Activated CD4-positive, alpha-beta T cell treated with anti-CD3 and anti-CD28 coated beads, Interleukin-2, amount 50 U/mL, for 48 hours (primary cell): ENCODE measurements around the gene MAFG.

Experiments
- DNase-seq, 2 experiments: peaks; one replicate each; pipeline ENCODE4 v3.0.0-alpha.2; 2020

Gene MAFG

GRCh38 chr17:81927653-81928543, at the start of gene MAFG:
MAFG (minus strand) TSS chr17:81927735; CDS start chr17:81923185, 4,550 bp downstream.
- DNase-seq = peak; percentile 88 to 89

DNA sequence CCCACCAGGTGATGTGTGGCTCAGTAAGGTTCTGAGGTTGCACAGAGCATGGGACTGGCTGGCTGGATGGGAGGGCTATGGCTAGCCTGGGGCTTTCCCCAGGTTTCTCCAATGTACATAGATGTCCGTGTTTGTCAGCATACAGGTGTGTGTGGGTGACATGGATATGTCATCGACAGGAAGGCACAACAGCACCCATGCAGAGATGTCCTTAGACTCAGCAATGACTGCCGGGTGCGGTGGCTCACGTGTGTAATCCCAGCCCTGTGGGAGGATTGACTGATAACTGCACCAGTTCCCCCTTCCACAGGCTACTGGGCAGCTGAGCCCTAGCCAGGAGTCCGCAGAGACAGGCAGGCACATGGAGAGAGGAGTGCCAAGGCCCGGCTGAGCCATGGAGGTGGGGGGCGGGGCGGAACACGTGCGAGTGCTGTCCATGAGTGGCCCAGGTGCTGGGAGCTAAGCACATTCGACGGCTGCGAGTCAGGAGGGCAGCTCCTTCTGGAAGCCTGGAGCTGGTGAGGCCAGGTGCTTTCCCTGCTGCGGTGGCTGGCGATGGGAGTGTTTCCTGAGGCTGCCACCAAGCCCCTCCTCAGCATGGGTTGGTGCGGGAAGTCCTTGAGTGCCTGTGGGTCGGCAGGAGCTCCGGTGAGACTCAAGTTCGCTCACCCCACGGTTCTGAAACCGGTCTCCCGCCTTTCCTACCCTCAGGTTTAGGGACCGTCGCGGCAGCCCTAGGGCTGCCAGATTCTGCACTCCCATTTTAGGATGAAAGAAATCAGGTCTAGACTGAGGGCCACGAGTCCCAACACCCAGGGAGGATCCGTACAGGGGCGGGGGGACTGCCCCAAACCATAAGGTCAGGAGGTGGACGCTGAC, 49.0 kb upstream of the MAFG start:
- peak; percentile 60 to 64 for DNase-seq

DNA sequence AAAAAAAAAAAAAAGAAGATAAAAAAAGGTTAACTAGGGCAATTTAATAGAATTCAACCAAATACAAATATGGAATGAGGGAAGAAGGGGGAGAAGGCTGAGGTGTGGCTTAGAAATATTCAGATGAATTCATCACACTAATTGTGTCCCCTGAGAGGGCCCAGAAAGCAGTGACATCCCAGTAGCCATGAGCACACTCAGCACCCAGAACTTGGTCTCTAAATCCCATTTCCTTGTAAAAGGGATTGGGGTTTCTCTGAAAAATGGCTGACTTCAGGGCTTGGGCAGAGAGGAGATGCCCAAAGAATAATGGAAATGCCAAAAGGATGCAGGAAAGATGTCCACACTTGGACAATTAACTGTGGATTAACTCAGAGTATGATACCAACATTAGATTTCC, 45.9 kb upstream of the MAFG start:
- DNase-seq = no peak

GRCh38 chr17:81968850-81969812, 41.6 kb upstream of the MAFG start:
- no peak for DNase-seq

- no peak for DNase-seq
Measured at GRCh38 chr17:81968396-81968745, 40.8 kb upstream of the MAFG start.

- peak; percentile 87 to 91 for DNase-seq
Measured at GRCh38 chr17:81967533-81968395, 40.2 kb upstream of the MAFG start.

- DNase-seq = no peak
Measured at GRCh38 chr17:81967244-81967532, 39.7 kb upstream of the MAFG start.

GRCh38 chr17:81966343-81967243, 39.1 kb upstream of the MAFG start:
- DNase-seq = no peak

DNA sequence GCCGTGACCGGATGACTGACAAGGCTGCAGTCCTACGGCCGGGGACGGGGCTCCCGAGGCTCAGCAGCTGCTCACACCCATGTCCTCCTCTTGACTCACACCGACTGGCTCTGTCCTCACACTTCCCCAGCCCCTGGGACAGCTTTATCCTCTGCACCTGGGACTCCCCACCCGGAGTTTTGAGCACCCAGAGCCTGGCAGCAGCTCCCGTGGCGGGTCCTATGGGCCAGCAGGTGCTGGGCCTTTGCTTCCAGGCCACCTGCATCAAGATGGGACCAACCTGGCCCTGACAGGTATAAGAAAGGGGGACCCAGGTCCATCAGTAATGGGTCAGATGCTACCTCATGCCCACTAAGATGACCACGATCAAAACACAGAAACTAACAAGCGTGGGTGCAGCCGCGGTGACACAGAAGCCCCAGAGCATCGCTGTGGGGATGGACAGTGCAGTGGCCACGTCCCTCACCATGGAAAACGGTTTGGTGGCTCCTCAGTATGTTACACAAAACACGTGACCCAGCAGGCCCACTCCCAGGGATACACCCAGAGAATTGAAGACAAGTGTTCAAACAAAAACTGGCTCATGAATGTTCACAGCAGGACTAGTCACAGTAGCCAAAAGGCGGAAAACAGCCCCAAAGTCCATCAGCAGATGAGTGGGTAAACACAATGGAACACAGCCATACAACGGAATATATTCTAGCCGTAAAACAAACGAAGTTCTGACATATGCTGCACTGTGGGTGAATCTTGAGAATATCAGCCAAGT, 36.7 kb upstream of the MAFG start:
- no peak for DNase-seq

GRCh38 chr17:81962499-81963441, 35.2 kb upstream of the MAFG start:
- no peak for DNase-seq

- no peak for DNase-seq
Measured at GRCh38 chr17:81961521-81962498, 34.3 kb upstream of the MAFG start.

DNA sequence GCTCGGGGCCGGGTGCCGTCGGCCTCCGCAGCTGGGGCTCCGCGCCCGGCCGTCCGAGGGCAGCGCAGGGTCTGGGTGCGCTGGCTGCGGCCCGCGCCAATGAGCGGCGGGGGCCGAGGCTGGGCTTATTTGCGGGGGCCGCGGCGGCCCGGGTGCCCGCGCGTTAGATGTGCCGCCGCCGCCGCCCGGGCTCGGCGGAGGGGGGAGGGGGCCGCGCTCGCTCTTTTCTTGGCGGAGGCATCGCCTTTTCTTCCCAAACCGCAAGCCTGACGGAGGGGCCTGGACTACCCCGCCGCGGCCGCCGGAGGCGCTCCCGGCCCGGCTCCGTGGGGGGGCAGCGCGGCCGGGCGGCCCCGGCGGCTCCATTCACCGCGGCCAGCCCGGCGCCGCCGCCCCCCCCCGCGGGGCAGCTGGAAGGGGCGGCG, 33.6 kb upstream of the MAFG start, which contains the start of gene NOTUM:
Gene NOTUM, minus strand, starts transcription at position 101 of the 425 bp plus-strand sequence. CDS start 278 bp downstream, outside the sequence.
- no peak for DNase-seq

DNA sequence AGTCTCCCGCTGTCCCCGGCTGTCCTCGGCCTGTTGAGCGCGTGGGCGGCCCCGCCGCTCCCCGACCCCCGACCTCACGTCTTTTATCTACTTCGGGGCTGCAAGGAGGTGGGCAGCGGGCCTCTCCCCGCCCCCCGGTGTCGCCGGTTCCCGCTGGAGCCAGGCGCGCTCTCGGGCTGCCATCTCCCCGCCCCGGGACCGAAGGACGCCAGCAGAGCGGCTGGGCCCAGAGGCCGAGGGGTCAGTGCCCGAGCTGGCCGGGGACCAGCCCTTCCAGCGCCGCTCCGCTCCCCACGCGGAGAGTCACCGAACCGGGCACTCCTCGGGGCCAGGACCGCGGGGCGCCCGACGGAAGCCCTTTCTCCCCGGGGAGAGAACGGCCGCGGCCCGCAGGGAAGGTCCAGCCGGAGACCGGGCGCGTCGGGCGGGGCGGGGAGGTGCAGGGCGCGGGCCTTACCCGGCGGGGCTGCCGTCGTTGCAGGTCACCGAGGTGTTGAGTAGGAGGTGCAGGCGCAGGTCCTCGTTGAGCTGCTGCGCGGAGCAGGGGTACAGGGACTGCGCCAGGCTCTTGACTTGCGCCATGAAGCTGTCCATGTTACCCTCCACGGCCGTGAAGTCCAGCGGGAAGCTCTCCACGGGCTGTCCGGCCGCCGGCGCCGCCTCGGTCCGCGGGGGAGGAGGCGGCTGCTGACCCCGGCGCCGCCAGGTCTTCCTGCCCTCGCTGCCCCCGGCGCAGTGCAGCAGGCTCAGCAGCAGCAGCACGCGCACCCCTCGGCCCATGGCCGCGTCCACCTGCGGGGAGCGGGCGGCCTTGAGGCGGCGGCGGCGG, 32.8 kb upstream of the MAFG start:
- peak in 1 of 2 experiments; percentile 20 for DNase-seq

DNA sequence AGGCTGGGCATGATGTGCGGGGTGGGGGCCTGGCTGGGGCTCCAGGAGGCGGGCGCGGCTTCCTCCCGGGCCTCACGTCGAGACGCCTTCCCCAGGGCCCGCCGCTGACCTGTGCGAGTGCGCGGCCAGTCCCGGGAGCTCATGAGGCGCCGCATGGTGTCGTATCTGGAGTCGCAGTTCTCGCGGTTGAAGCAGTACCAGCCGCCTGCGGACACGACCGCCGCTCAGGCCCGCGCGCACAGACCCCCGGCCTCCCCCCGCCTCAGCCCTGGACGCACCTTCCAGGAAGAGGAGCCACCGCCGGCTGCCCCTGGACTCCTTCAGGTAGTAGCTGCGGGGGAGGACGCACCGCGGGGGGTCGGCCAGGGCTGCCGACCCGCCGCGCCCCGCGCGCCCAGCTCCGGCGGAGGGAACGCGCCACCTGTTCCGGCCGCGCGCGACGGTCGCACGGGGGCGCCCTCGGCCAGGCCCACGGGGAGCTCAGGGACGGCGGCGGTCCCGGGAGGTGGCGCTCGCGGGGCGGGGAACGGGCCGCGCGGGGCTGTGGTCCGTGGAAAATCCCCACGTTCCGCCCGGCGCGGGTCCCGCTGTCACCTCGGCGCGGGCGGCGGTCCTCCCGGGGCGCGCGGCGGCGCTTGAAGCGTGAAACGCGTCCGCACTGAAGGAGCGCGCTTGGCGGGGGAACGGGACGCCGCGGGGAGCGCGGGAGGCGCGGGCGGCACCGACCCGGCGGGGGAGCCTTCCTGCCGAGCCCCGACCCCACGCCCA, 32.0 kb upstream of the MAFG start:
- DNase-seq = peak; percentile 79

- no peak for DNase-seq
Measured at GRCh38 chr17:81958633-81959342, 31.3 kb upstream of the MAFG start.
